GM19035 (cell line): ENCODE results near the gene SPATA24.
"Not testable (repeated sequence)": the region's sequence is repeated elsewhere in the genome, so short reads cannot be mapped to it uniquely, and the experiment has no call there.

ENCODE experiments used
- ATAC-seq: cut with Tn5 transposase; IDR thresholded peaks from one replicate; pipeline ENCODE4 v1.9.1; 2021; ENCODE audit not compliant: unreplicated experiment

The SPATA24 gene

DNA sequence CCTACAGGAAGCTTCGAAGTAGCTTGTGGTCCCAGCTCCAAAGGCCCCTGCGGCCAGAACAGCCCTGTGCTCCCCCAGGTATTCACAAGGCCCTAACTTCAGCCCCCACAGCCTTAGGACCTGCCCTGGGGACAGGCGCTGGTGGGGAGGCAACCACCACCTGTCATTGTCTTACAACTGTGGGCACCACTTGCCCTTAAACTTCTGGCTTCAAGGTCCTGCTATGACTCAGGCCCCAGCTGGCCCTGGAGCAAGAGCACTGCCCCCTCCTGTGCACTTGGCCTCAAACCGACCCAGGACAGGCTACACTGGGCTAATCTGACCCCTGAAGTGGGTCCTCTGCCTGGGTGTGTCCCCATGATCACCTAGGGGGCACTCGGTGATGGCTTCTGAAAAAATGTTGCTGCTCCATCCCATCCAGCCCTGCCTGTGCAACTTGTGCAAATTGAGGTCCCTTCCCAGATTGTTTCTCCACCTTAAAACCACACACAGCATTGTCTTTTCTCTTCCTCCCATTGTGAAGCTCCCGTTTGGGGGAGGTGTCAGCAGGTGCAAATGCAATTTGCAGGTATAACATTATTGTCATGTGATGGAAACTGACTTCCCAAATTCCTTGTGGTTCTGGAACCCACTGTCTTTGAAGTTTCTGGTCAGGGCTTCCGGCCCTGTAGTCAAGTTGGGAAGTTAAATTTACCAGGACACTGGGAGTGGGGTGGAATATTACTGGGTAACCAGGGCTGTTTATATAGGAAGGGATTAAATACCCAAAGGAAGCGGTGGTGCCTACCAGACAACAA is 7.8 kb downstream of the SPATA24 start:
- no peak for ATAC-seq

DNA sequence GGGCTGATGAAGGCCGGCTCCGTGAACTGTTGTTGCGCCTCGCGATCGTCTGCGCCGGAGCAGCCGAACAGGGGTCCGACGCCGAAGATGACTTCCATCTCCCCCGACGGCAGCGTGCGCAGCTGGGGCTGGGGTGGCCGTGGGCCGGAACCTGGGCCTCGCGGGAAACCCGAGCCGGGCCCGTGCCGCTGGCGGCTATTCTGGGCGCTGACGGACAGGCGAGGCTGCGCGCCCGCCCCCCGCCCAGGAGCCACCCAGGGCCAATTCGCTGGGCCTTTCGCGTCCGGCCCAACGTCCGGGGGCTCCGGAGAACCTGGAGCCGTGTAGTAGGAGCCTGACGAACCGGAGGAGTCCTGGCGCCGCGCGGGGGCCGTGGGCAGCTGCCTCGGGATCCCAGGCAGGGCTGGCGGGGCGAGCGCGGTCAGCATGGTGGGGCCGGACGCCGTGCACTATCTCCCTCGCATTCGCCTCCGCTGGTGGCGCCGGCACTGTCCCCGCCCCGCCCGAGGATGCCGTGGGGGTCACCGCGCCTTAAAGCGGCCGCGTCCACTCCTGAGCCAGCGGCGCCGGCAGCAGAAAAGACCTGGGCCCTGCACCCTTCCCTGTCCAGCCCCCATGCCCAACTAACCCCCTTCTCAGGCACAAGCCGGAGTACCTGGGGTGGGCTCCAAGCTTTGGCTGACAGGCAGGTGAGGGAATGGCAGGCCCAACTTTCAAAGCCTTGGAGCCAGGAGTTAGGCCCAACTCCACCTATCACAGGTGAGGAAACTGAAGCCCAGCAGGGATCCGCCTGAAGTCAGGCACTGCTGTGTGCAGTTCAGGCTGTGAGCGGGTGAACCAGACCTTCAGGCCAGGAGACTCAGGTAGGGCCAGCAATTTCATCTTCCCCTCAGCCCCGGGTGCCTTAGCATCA is 9.0 kb downstream of the SPATA24 start, which contains the start of gene PROB1:
TSS of gene PROB1 (minus strand) at position 451 of the 913 bp plus-strand sequence. CDS start at position 428, 23 bp downstream.
- no peak for ATAC-seq

DNA sequence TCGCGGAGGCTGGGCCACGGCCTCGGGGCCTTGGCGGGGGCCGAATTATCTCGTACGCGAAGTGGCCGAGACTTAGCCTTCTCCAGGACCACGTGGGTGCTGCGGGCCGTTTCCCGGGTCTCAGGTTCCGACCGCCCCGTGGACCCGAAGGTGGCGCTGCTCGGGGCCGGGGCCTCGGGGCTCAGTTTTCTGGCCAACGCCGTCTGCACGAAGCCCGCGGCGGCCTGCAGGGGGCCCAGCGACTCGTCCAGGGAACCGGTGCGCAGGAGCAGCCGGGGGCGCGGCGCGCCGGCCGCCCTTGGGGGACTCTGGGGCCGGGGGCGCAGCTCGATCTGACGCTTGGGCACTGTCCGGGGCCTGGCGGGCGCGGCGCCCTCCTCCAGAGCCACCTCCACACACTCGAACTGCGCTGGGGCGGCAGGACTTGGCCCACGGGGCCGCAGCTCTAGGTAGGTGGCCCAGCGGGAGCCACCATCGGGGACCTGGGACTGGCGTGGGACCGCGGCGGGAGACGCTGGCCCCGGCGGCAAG is 9.7 kb downstream of the SPATA24 start:
- ATAC-seq = no peak

GRCh38 chr5:139393497-139394122 is 10.3 kb downstream of the SPATA24 start:
- ATAC-seq = no peak

GRCh38 chr5:139392678-139393496 is 11.0 kb downstream of the SPATA24 start:
- peak; percentile 48 for ATAC-seq

GRCh38 chr5:139392324-139392677 is 11.6 kb downstream of the SPATA24 start:
- peak; percentile 12 for ATAC-seq

DNA sequence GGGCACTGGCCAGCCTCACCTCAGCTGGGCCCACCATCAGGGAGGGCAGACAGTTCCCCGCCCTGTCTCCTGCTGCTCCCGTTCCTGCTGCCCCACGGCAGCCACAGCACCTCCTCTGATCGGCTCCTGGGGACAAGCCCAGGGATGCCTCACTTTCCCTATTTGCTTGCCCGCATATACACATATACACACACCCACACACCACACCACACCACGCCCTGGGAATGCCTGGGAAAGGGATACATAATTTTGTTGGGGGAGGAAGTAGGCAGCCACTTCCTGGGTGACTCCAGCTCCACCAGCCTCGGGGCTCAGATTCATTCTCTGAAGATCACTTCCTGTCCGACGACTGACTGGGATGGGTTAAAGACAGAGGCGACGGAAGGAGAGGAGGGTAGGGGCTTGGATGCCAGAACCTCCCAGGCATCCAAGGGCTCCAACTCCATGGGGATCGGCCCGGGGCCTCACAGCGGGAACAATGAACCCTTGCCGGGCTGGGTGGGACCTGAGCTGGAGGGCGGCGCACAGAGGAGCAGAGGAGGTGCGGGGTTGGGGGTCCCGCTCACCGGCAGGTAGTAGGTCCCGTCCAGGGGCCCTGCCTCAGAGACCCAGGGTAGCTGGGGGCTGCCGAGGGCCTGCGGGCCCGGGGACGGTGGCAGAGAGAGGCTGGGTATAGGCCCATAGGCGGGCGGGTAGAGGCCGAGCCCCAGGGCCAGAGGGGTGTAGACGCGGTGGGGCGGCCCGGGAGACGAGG is 12.1 kb downstream of the SPATA24 start:
- ATAC-seq = no peak

DNA sequence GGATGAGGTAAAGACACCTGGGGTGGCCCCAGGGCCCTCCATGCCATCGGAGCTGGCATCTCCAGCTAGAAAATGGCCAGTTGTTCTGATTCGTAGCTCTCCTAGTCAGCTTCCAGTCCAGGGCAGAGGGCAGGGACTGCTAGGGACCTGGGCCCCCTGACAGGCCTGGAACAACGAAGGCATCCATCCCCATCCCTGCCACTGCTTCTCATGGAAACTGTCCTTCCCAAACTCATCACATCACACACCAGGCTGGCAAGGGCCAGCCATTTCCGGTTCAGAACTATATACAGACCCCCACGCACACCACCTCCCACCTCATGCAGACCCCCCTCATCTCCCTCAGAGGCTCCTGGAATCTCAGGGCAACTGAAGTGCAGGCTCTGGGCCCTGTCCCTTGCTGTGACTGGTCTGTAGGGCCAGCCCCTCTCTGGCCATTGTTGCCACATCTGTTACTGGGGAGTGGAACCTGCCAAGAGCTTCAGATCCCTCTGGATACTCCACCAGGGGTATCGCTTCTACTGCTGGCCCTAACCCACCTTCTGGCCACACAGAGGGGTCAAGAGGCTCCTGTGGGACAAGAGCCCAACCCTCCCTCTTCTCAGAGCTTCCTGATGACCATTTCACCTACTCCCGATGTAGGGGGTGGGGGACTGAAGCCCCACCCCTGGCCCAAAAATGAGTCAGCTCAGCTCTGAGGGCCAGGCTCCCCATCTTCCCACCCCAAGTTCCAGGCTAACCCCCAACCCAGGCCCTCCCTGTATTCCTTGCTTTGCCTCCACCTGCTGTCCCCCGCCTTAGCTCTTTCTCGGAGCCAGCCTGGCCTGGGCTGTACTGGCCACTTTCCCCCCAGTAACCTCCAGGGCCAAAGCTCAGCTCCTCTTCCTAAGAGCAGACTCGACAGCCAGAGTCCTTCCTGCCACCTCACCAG is 13.0 kb downstream of the SPATA24 start:
- no peak for ATAC-seq

DNA sequence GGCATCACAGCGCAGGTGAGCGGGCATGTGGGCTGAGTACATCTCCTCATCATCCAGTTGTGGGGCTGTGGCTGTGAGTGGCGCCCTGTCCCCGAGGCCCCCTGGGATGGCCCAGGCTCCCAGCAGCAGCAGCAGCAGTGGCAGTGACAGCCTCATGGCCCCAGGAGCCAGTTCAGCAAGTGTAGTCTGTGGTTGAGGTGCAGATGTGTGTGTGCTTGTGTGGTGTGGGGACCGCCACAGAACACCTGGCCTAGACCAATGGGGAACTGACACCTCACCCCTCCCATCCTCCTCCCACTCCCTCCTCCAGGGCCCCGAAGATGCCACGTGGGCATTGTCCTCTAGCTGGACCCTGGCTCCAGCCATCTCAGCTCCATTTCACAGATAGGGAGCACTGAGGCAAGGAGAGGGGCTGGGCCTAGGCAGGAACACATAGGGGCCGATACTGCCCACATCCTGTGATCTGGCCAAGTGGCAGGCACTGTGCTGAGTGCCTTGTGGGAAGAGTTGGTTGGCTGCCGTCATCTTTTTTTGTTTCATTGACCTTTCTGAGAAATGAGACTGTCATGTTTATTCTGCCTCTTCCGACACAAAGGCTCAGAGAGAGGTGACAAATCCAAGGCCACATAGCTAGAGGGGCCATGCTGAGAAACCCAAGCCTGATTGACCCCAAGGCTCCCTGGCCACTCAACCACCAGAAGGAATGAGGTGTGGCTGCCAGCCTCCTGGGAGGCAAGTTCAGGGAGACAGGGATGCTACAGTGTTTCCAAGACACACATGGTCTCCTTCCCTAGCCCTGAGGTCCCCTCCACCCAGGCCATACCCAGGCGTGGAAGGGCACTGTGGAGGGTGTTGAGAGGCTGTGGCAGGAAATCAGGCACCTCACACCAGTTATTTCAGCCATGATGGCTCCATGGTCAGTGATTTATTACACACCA is 13.9 kb downstream of the SPATA24 start, which contains the start of gene MZB1:
TSS of gene MZB1 (minus strand) at position 213 of the 938 bp plus-strand sequence. CDS start at position 156, 57 bp downstream.
- peak; percentile 40 for ATAC-seq

- ATAC-seq = no peak
These were observed 15.6 kb downstream of the SPATA24 start for GRCh38 chr5:139388198-139388821.

DNA sequence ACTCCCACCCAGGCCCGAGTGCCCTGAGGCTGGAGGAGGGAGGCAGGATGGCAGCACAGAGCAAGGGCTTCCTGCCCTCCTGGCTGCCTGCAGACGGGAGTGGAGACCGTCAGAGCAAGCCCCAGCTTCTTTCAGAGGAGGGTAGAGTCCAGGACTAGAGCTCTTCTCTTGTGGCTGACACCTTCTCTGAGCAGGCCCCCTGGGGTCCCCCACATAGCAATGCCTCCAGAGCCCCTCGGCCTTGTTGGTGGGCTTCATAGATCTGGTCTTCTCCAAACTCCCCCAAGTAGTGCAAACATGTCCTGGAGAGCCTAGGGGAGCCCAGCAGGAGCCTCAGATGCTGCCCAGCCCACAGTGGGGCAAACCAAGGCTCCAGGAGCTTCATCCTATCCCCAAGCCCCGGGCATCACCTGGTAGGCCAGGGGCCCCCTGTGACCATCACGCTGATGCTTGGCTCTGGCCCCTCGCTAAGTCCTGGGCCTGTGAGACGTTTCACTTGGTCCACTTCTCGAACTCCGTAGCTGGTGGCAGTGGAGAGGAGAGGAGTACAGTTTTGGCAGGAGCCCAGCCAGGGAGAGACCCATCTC is 16.2 kb downstream of the SPATA24 start:
- ATAC-seq = no peak

- not testable (repeated sequence) for ATAC-seq
These were observed 16.9 kb downstream of the SPATA24 start for GRCh38 chr5:139386956-139387355.

- no peak for ATAC-seq
These were observed 17.8 kb downstream of the SPATA24 start for GRCh38 chr5:139386050-139386438.

DNA sequence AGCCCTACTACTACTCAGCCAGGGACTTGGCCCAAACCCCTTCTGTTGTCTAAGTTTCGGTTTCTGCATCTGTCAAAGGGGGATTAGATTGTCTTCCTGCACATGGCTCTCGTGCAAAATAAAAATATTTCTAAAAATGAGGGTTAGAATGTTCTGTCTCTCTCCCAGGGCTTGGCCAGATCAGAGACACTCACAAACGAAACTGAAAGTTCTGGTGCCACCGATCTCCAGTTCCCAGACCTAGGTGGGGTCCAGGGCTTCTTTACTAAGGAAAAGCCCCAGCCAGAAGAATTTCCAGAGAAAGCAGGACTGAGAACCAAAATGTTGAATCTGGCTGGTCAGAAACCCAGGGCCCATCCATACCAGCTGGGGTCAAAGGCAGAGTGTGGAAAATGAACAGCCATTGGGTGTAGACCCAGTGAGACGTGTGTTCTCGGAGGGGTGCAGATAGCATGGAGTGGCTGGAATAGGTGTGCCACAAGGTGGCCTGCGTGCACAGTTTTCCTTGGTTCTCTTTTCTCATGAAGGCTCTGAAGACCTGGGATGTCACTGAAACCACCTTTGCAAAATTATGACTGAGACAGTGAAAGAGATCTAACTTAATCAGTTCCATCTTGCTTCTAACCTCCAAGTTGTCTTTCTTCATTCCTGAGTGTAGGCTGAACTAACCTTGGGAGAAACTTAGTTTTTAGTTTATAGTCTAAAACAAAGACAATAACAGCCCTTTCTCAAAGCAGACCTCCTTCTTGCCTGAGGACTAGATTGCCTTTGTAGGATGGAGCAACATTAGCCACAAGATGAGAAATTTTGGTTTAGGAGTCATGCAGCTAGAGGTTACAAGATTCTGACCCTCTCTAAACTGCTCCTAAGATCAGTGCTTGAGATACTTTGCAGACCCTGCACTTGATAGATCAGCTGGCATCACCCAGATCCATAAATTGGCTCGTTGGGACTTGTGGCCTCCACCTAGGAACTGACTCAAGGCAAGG is 18.5 kb downstream of the SPATA24 start:
- no peak for ATAC-seq

- ATAC-seq = no peak
These were observed 19.3 kb downstream of the SPATA24 start for GRCh38 chr5:139384591-139385051.
